ENCODE measurements around the gene ANKRD55.

- TF ChIP-seq CTCF (IDR thresholded peaks at IDR 0.05) (no peak), POLR2A (IDR thresholded peaks at IDR 0.05) (no peak), EP300 (IDR thresholded peaks at IDR 0.05) (no peak)
These were observed 22.4 kb upstream of the ANKRD55 start for GRCh38 chr5:56255502-56255901.

All from tibial nerve (tissue), 4 donors.